Measurements from ENCODE around the gene JAGN1. TPM values are rescaled to one million over a fixed set of nuclear protein-coding genes. Genes with fewer than 3 reads are reported as not detected.

JAGN1 gene
- total and polyA plus RNA-seq, 2 of the 8 experiments (the other 6 are each of a cell fraction or from before 2014, with no cell fraction given), result 26.9 to 51.6 TPM

DNA sequence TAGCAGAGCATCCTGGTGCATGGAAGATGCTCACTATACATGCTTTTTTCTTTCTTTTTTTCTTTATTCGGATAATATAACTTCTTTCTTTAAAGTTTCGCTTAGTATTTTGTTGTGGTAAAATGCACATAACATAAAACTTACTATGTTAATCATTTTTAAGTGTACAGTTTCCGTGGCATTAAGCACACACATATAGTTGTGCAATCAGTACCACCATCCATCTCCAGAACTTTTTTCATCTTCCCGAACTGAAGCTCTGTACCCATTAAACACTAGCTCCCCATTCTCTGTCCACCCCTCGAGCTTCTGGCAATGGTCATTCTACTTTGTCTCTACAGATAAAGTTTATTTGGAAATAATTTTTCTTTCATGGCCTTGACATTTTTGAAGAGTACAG lies 1.0 kb upstream of the JAGN1 start:
- Histone ChIP-seq H3K4me1 (replicated peaks in 1 of 4; ENCODE audit: control insufficient read depth in 3 of 4, insufficient read depth in 4 of 4, low read length in 3 of 4) (peaks cover 0 to 2% (median 0%) of the 10 kb centered on the region in 4 experiments; a peak in 1 of 7 replicates), H3K27me3 (replicated peaks in 1 of 4; ENCODE audit: control insufficient read depth in 3 of 4, extremely low read depth in 1 of 4, insufficient read depth in 3 of 4, low read length in 3 of 4) (no peaks in the 10 kb centered on the region), H4K5ac (ENCODE audit: insufficient read length, low read depth, low read length) (no peak overlapping the region), H3K56ac (replicated peaks; ENCODE audit: insufficient read length, low read depth, low read length) (no peak overlapping the region), H3K9ac (replicated peaks in 1 of 4; ENCODE audit: extremely low read depth in 1 of 4, low read depth in 3 of 4, low read length in 3 of 4) (no peak overlapping the region), H2AK5ac (ENCODE audit: low read depth, low read length) (no peak overlapping the region), H2BK15ac (ENCODE audit: low read length) (no peak overlapping the region), H3K79me2 (ENCODE audit: control insufficient read depth in 1 of 2, insufficient read depth in 2 of 2, low read length in 2 of 2) (peaks cover 0 to 19% of the 10 kb centered on the region in 2 experiments; a peak in 2 of 4 replicates), H3K79me1 (ENCODE audit: low read depth, low read length) (no peaks in the 10 kb centered on the region), H2BK120ac (replicated peaks; ENCODE audit: low read depth, low read length) (no peak overlapping the region), H3K4ac (replicated peaks; ENCODE audit: insufficient read length, low read depth, low read length) (no peak overlapping the region), H3K23me2 (ENCODE audit: low read depth, low read length) (0 out of 2 replicates have a peak, but pooled peaks cover 2% of the 10 kb centered on the region), H2AFZ (ENCODE audit: low read length) (no peak overlapping the region), H4K8ac (ENCODE audit: extremely low read depth, insufficient read depth, low read length) (no peak overlapping the region), H2BK20ac (ENCODE audit: low read length) (no peak overlapping the region), H3K4me2 (ENCODE audit: insufficient read depth in 1 of 2, low read depth in 2 of 2, low read length in 2 of 2) (peak overlapping the region in 1 of 2 experiments; percentile 49; a peak in 1 of 4 replicates), H3K14ac (ENCODE audit: insufficient read length) (no peak overlapping the region), H3K9me3 (ENCODE audit: insufficient read depth in 2 of 2, low read depth in 1 of 2, low read length in 1 of 2) (no peaks in the 10 kb centered on the region), H3K27ac (ENCODE audit: low read depth, low read length) (no peak overlapping the region), H4K91ac (replicated peaks; ENCODE audit: insufficient read length, low read length) (no peak overlapping the region), H2BK12ac (ENCODE audit: low read depth, low read length) (no peak overlapping the region), H4K20me1 (replicated peaks in 1 of 2; ENCODE audit: control insufficient read depth in 1 of 2, insufficient read depth in 2 of 2, low read length in 2 of 2) (peaks cover 1 to 4% of the 10 kb centered on the region in 2 experiments), H3K23ac (ENCODE audit: insufficient read length) (no peak overlapping the region), H3K36me3 (ENCODE audit: control insufficient read depth in 2 of 4, insufficient read depth in 4 of 4, low read length in 3 of 4) (peaks cover 8 to 16% (median 13%) of the 10 kb centered on the region in 4 experiments; a peak in 7 of 8 replicates), H3K4me3 (ENCODE audit: extremely low read depth in 1 of 4, insufficient read depth in 2 of 4, low read depth in 3 of 4, low read length in 4 of 4) (no peak overlapping the region), H3K18ac (ENCODE audit: extremely low read depth, low read length) (no peak overlapping the region), H2BK5ac (ENCODE audit: low read depth, low read length) (no peak overlapping the region)
- no peak for DNase-seq (ENCODE audit: low read depth in 1 of 2, low spot score in 2 of 2)
- ChIA-PET POLR2A (ENCODE audit: partially characterized antibody) (interaction anchor here (1.0 to 1.8 kb wide), 5 partner anchors 13 to 80 kb away, joined by 3 to 6 read pairs (median 4); partner anchors contain the start of gene IL17RE), CTCF (ENCODE audit: partially characterized antibody) (interaction anchor here (0.9 to 2.1 kb wide), 3 partner anchors 13 to 57 kb away, joined by 3 to 10 read pairs (median 3); no protein-coding TSS in a partner anchor)
- no peak for FAIRE-seq
- TF ChIP-seq SIX5 (IDR thresholded peaks at IDR 0.05; ENCODE audit: low read depth, low read length) (no peak), TCF12 (IDR thresholded peaks at IDR 0.05; ENCODE audit: low read depth, low read length) (no peak), RAD21 (IDR thresholded peaks at IDR 0.05 in 1 of 2, conservative IDR thresholded peaks at IDR 0.05 in 1 of 2; ENCODE audit: low read depth in 2 of 2, low read length in 2 of 2) (no peak), KDM5A (IDR thresholded peaks at IDR 0.05; ENCODE audit: low read length) (no peak), RNF2 (IDR thresholded peaks at IDR 0.05; ENCODE audit: borderline replicate concordance, low read depth, low read length, missing control alignments, poor library complexity, severe bottlenecking) (no peak), EZH2 (IDR thresholded peaks at IDR 0.05; ENCODE audit: low read depth, low read length, severe bottlenecking) (no peak), PHF8 (conservative IDR thresholded peaks at IDR 0.05; ENCODE audit: low read depth, low read length) (no peak), HDAC6 (IDR thresholded peaks at IDR 0.05; ENCODE audit: low read depth, low read length) (no peak), POLR2AphosphoS5 (IDR thresholded peaks at IDR 0.05; ENCODE audit: low read depth, low read length) (no peak), SIRT6 (IDR thresholded peaks at IDR 0.05; ENCODE audit: low read length) (no peak)
- TF ChIP-seq, protein P1, sequence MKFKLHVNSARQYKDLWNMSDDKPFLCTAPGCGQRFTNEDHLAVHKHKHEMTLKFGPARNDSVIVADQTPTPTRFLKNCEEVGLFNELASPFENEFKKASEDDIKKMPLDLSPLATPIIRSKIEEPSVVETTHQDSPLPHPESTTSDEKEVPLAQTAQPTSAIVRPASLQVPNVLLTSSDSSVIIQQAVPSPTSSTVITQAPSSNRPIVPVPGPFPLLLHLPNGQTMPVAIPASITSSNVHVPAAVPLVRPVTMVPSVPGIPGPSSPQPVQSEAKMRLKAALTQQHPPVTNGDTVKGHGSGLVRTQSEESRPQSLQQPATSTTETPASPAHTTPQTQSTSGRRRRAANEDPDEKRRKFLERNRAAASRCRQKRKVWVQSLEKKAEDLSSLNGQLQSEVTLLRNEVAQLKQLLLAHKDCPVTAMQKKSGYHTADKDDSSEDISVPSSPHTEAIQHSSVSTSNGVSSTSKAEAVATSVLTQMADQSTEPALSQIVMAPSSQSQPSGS (IDR thresholded peaks at IDR 0.05; ENCODE audit: low read length), result no peak
- 77% methylated on average over 5 of the region's 5 CpGs; no CpG with 5 or more reads in 1 of the 2 experiments for WGBS, 2 experiments (ENCODE audit: extremely low coverage in 1 of 2, insufficient coverage in 1 of 2, insufficient read length in 1 of 2, insufficient replicate concordance in 2 of 2, low coverage in 1 of 2, low lambda C conversion rate in 2 of 2, missing lambda C conversion rate in 1 of 2)
